ENCODE results near the gene C10orf88. TPM values are rescaled to one million over a fixed set of nuclear protein-coding genes. Genes with fewer than 3 reads are reported as not detected.

Gene C10orf88
- total RNA-seq, 3 donors from 2014 or later (not counting 1 experiment from before 2014, with no cell fraction given): 6.1 to 8.5 (median 7.2) TPM

- H3K27ac Mint-ChIP-seq: no peak overlapping the region
- Histone ChIP-seq H3K27me3 (ENCODE audit: control insufficient read depth, insufficient read depth, low read length) (no peaks in the 10 kb centered on the region), H3K27ac (ENCODE audit: low read length) (no peak overlapping the region), H3K4me1 (ENCODE audit: control insufficient read depth, insufficient read depth, low read length) (no peaks in the 10 kb centered on the region), H3K4me3 (ENCODE audit: low read length) (no peak overlapping the region), H3K36me3 (ENCODE audit: control insufficient read depth, insufficient read depth, low read length) (peaks cover 9% of the 10 kb centered on the region), H3K9me3 (ENCODE audit: control insufficient read depth, insufficient read depth, low read length) (no peaks in the 10 kb centered on the region)
- no peaks in the 10 kb centered on the region for H3K27me3 Mint-ChIP-seq (ENCODE audit: low read depth in 2 of 2)
- ATAC-seq: no peak
- no peaks in the 10 kb centered on the region for H3K9me3 Mint-ChIP-seq
- DNase-seq: no peak
- intact Hi-C loops (cut with micrococcal nuclease): no loop called here
- peaks cover 3% of the 10 kb centered on the region for H3K36me3 Mint-ChIP-seq
- 43% methylated on average over 5 of the region's 6 CpGs for WGBS (ENCODE audit: insufficient coverage)
- H3K4me1 Mint-ChIP-seq: no peaks in the 10 kb centered on the region
- no peak overlapping the region for H3K4me3 Mint-ChIP-seq
- no peak for TF ChIP-seq CTCF (IDR thresholded peaks at IDR 0.05)
Measured at GRCh38 chr10:122931088-122931906, 22.7 kb downstream of the C10orf88 start.

GRCh38 chr10:122930140-122930539, 23.9 kb downstream of the C10orf88 start:
- no peaks in the 10 kb centered on the region for H3K27me3 Mint-ChIP-seq (ENCODE audit: low read depth in 2 of 2)
- no peak overlapping the region for H3K27ac ChIP-seq (ENCODE audit: low read length)
- DNase-seq (no peak), ATAC-seq (no peak)
- no peaks in the 10 kb centered on the region for H3K9me3 Mint-ChIP-seq
- WGBS (ENCODE audit: insufficient coverage): no CpG with 5 or more reads among the region's 1 CpG
- peaks cover 3% of the 10 kb centered on the region for H3K36me3 ChIP-seq (ENCODE audit: control insufficient read depth, insufficient read depth, low read length)
- TF ChIP-seq CTCF (IDR thresholded peaks at IDR 0.05): no peak
- no peak overlapping the region for H3K4me3 ChIP-seq (ENCODE audit: low read length)
- intact Hi-C loops (cut with micrococcal nuclease): no loop called here
- no peaks in the 10 kb centered on the region for H3K4me1 ChIP-seq (ENCODE audit: control insufficient read depth, insufficient read depth, low read length)
- H3K27ac Mint-ChIP-seq: no peak overlapping the region
- no peaks in the 10 kb centered on the region for H3K9me3 ChIP-seq (ENCODE audit: control insufficient read depth, insufficient read depth, low read length)
- no peak overlapping the region for H3K4me3 Mint-ChIP-seq
- no peaks in the 10 kb centered on the region for H3K4me1 Mint-ChIP-seq
- H3K36me3 Mint-ChIP-seq: no peaks in the 10 kb centered on the region
- H3K27me3 ChIP-seq (ENCODE audit: control insufficient read depth, insufficient read depth, low read length): no peaks in the 10 kb centered on the region

GRCh38 chr10:122915700-122916099, 38.3 kb downstream of the C10orf88 start:
- no peaks in the 10 kb centered on the region for H3K4me1 Mint-ChIP-seq
- no peak overlapping the region for H3K27ac Mint-ChIP-seq
- H3K4me3 Mint-ChIP-seq: no peak overlapping the region
- no peaks in the 10 kb centered on the region for H3K36me3 Mint-ChIP-seq
- Histone ChIP-seq H3K27me3 (ENCODE audit: control insufficient read depth, insufficient read depth, low read length) (no peaks in the 10 kb centered on the region), H3K27ac (ENCODE audit: low read length) (no peak overlapping the region), H3K4me3 (ENCODE audit: low read length) (no peak overlapping the region), H3K4me1 (ENCODE audit: control insufficient read depth, insufficient read depth, low read length) (no peaks in the 10 kb centered on the region), H3K9me3 (ENCODE audit: control insufficient read depth, insufficient read depth, low read length) (no peaks in the 10 kb centered on the region), H3K36me3 (ENCODE audit: control insufficient read depth, insufficient read depth, low read length) (no peaks in the 10 kb centered on the region)
- peaks cover 0 to 3% of the 10 kb centered on the region in 2 donors for H3K27me3 Mint-ChIP-seq (ENCODE audit: low read depth in 2 of 2)
- 84% methylated on average over 2 of the region's 2 CpGs for WGBS (ENCODE audit: insufficient coverage)
- ATAC-seq: no peak
- no peak for TF ChIP-seq CTCF (IDR thresholded peaks at IDR 0.05)
- no peak for DNase-seq
- no peaks in the 10 kb centered on the region for H3K9me3 Mint-ChIP-seq
- intact Hi-C loops (cut with micrococcal nuclease): no loop called here
